IMR-90 (cell line): Measurements from ENCODE around the gene SERINC3. TPM values are rescaled to one million over a fixed set of nuclear protein-coding genes. Genes with fewer than 3 reads are reported as not detected.

ENCODE experiments used
- ATAC-seq: fragments of 200-7000 bp; cut with Tn5 transposase; 2 replicates; pipeline ENCODE4 v1.9.1; 2020; ENCODE audit warnings: low read depth, mild to moderate bottlenecking, moderate library complexity
- BruUV-seq: library from RNA; stranded (reverse); fragments of 400-500 nt; replicated peaks from 2 replicates; lab custom pipeline; 2021; lab: Mats Ljungman, UMichigan
- CTCF ChIA-PET: fragments of 300-600 bp; formaldehyde crosslinking; extraction: SDS; loops from one replicate; lab custom pipeline; 2021; ENCODE audit warnings: antibody characterized with exemption; lab: Yijun Ruan, JAX
- POLR2A ChIA-PET: fragments of 300-600 bp; sonication (Branson Sonifier 250); formaldehyde crosslinking; loops from one replicate; lab custom pipeline; 2022; ENCODE audit warnings: antibody characterized with exemption; ENCODE audit not compliant: unreplicated experiment; lab: Charles Lee
- DNase-seq: peaks from one replicate; pipeline ENCODE4 v3.0.0; 2013
- H2AFZ ChIP-seq: replicated peaks from 2 replicates; pipeline ENCODE3; 2013; ENCODE audit warnings: low read length, mild to moderate bottlenecking; ENCODE audit not compliant: poor library complexity
- H2AK5ac ChIP-seq: 2 replicates; pipeline ENCODE4 v1.6.1; 2013; ENCODE audit warnings: low read depth, low read length, inconsistent platforms
- H2AK9ac ChIP-seq: replicated peaks from 2 replicates; pipeline ENCODE3; 2013; ENCODE audit warnings: mild to moderate bottlenecking, low read depth, low read length, moderate library complexity; ENCODE audit not compliant: poor library complexity
- H2BK120ac ChIP-seq: 2 replicates; pipeline ENCODE4 v1.6.1; 2013; ENCODE audit warnings: low read depth, low read length, inconsistent platforms
- H2BK15ac ChIP-seq: 3 replicates; pipeline ENCODE4 v1.6.1; 2013; ENCODE audit warnings: low read depth, low read length, inconsistent platforms
- H2BK20ac ChIP-seq: 2 replicates; pipeline ENCODE4 v1.6.1; 2013; ENCODE audit warnings: low read depth, mild to moderate bottlenecking, inconsistent platforms, low read length, moderate library complexity
- H2BK5ac ChIP-seq: 2 replicates; pipeline ENCODE4 v1.6.1; 2013; ENCODE audit warnings: mild to moderate bottlenecking, low read depth, low read length, inconsistent platforms; ENCODE audit not compliant: poor library complexity, severe bottlenecking
- H3K14ac ChIP-seq: replicated peaks from 2 replicates; pipeline ENCODE4 v1.6.1; 2013; ENCODE audit warnings: low read depth, low read length, inconsistent platforms
- H3K18ac ChIP-seq: 2 replicates; pipeline ENCODE4 v1.6.1; 2013; ENCODE audit warnings: low read depth, low read length, control low read depth
- H3K23ac ChIP-seq: 2 replicates; pipeline ENCODE4 v1.6.1; 2013; ENCODE audit warnings: low read depth, low read length, inconsistent platforms
- H3K27ac ChIP-seq: 2 replicates; pipeline ENCODE4 v1.5.1; 2013; ENCODE audit warnings: mild to moderate bottlenecking, control low read depth, low read length; ENCODE audit not compliant: insufficient read depth
- H3K27me3 ChIP-seq: 2 replicates; pipeline ENCODE4 v1.6.1; 2013; ENCODE audit warnings: low read length; ENCODE audit not compliant: control insufficient read depth, insufficient read depth
- H3K36me3 ChIP-seq: 2 replicates; pipeline ENCODE4 v1.6.1; 2013; ENCODE audit warnings: low read length, mixed read lengths; ENCODE audit not compliant: control insufficient read depth, insufficient read depth
- H3K4ac ChIP-seq: 2 replicates; pipeline ENCODE4 v1.6.1; 2013; ENCODE audit warnings: low read depth, low read length, inconsistent platforms
- H3K4me1 ChIP-seq: 2 replicates; pipeline ENCODE4 v1.6.1; 2013; ENCODE audit warnings: low read length, mixed read lengths; ENCODE audit not compliant: control insufficient read depth, insufficient read depth
- H3K4me2 ChIP-seq: 2 replicates; pipeline ENCODE4 v1.6.1; 2013; ENCODE audit warnings: low read depth, mild to moderate bottlenecking, control low read depth, low read length, moderate library complexity
- H3K4me3 ChIP-seq: 2 replicates; pipeline ENCODE4 v1.5.1; 2013; ENCODE audit warnings: low read depth, mild to moderate bottlenecking, control low read depth, low read length, moderate library complexity; ENCODE audit not compliant: insufficient read depth
- H3K56ac ChIP-seq: 2 replicates; pipeline ENCODE4 v1.6.1; 2013; ENCODE audit warnings: low read length, inconsistent platforms; ENCODE audit not compliant: insufficient read depth; ENCODE audit errors: extremely low read depth
- H3K79me1 ChIP-seq, 2 experiments: 2 replicates each; pipeline ENCODE4 v1.6.1; 2013; ENCODE audit warnings: low read length in 2 of 2, inconsistent platforms in 1 of 2, low read depth in 1 of 2
- H3K9ac ChIP-seq: 2 replicates; pipeline ENCODE4 v1.6.1; 2013; ENCODE audit warnings: low read depth, low read length, control low read depth
- H3K9me1 ChIP-seq: 2 replicates; pipeline ENCODE4 v1.6.1; 2013; ENCODE audit warnings: low read length, inconsistent platforms; ENCODE audit not compliant: insufficient read depth
- H3K9me3 ChIP-seq: 2 replicates; pipeline ENCODE4 v1.6.1; 2013; ENCODE audit warnings: low read length; ENCODE audit not compliant: control insufficient read depth, insufficient read depth
- H4K20me1 ChIP-seq: 2 replicates; pipeline ENCODE4 v1.6.1; 2013; ENCODE audit warnings: low read length, inconsistent platforms; ENCODE audit not compliant: insufficient read depth
- H4K5ac ChIP-seq: 2 replicates; pipeline ENCODE4 v1.6.1; 2013; ENCODE audit warnings: mild to moderate bottlenecking, low read depth, low read length, control low read depth
- H4K8ac ChIP-seq, 2 experiments: 2 replicates each; pipeline ENCODE4 v1.6.1; 2013; ENCODE audit warnings: low read depth in 2 of 2, low read length in 2 of 2, control low read depth in 1 of 2, inconsistent platforms in 1 of 2
- H4K91ac ChIP-seq: 2 replicates; pipeline ENCODE4 v1.6.1; 2013; ENCODE audit warnings: low read depth, low read length, inconsistent platforms; ENCODE audit not compliant: insufficient read depth
- BHLHE40 ChIP-seq: fragments of 150-350 bp; IDR thresholded peaks from 2 replicates; pipeline ENCODE4 v1.6.1; 2016; ENCODE audit warnings: mild to moderate bottlenecking, low read depth, low read length
- CEBPB ChIP-seq: IDR thresholded peaks from 2 replicates; pipeline ENCODE4 v1.6.1; 2012; ENCODE audit warnings: low read depth, low read length, improper control_type of control experiment
- MAZ ChIP-seq: IDR thresholded peaks from 2 replicates; pipeline ENCODE4 v1.6.1; 2012; ENCODE audit warnings: low read depth, mild to moderate bottlenecking, low read length, improper control_type of control experiment, moderate library complexity, borderline replicate concordance
- NFE2L2 ChIP-seq: fragments of 150-350 bp; IDR thresholded peaks from 2 replicates; pipeline ENCODE4 v1.6.1; 2016; ENCODE audit warnings: low read depth, mild to moderate bottlenecking, low read length
- POLR2A ChIP-seq: IDR thresholded peaks from 2 replicates; pipeline ENCODE4 v1.6.1; 2012; ENCODE audit warnings: mild to moderate bottlenecking, low read depth, low read length
- RCOR1 ChIP-seq: IDR thresholded peaks from 2 replicates; pipeline ENCODE4 v1.6.1; 2012; ENCODE audit warnings: mild to moderate bottlenecking, low read length, improper control_type of control experiment; ENCODE audit not compliant: insufficient replicate concordance
- WGBS, 2 experiments: methylation state at CpG; one replicate each; pipeline versions ENCODE4 v1.1.5 to v1.1.7; 2013; ENCODE audit warnings: missing lambda C conversion rate in 2 of 2; ENCODE audit not compliant: insufficient read length in 1 of 2; ENCODE audit errors: extremely low coverage in 2 of 2; 5-methylcytosine and 5-hydroxymethylcytosine counted together
- dilution Hi-C: fragments of 300-500 bp; cut with HindIII; formaldehyde crosslinking; loops from one replicate; pipeline ENCODE4 v1.14.3; 2018; ENCODE audit warnings: low sequenced_read_pairs; ENCODE audit not compliant: unreplicated experiment
- in situ Hi-C: fragments of 300-500 bp; cut with MboI; formaldehyde crosslinking; loops from 3 replicates; pipeline ENCODE4 v1.14.3; 2019; ENCODE audit warnings: low sequenced_read_pairs, inconsistent platforms, mixed read lengths
- intact Hi-C: fragments of 100-400 bp; cut with micrococcal nuclease; formaldehyde crosslinking; loops from 2 replicates; pipeline ENCODE4 v1.10.0; 2022
- polyA plus RNA-seq, 3 experiments: library from polyadenylated mRNA; depleted of rRNA; stranded (reverse); fragments of >200 nt; gene quantifications; 2 replicates each; pipeline ENCODE4 v1.2.3, GENCODE V29; 2012; ENCODE audit warnings: low replicate concordance in 1 of 3
- total RNA-seq: library from RNA; depleted of rRNA; stranded (reverse); fragments of >200 nt; gene quantifications from 2 replicates; pipeline ENCODE4 v1.2.3, GENCODE V29; 2012

Gene SERINC3
- total and polyA plus RNA-seq, 2 of the 4 experiments (the other 2 are of a cell fraction) = 101 to 132 TPM

DNA sequence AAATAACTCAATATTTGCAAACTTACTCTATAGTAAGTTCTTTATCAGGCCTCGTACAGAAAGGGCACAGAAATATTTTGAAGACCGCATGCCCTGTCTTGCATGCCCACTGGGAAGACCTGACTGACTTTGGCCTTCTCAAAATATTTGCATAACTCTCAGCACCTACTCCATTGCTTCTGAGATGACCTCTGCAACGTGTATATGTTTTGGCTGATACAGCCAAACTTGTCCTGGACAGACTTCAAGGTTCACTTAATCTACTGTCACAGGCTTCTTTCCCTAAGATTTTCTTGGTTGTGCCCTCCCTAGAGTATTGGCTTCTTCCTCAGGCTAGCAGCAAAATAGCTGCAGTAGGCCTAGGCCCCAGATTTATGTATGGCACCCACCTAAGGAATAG is 21.5 kb upstream of the SERINC3 start:
- H3K27ac ChIP-seq = no peak overlapping the region
- no peak overlapping the region for H3K4me2 ChIP-seq
- H3K4me1 ChIP-seq = peaks cover 11% of the 10 kb centered on the region
- WGBS, 2 experiments = 40% methylated on average over 1 of the region's 3 CpGs; no CpG with 5 or more reads in 1 of the 2 experiments
- no peak overlapping the region for H2BK15ac ChIP-seq
- ChIA-PET POLR2A (no interaction called here), CTCF (no interaction called here)
- H3K4me3 ChIP-seq = no peak overlapping the region
- no peak overlapping the region for H2BK5ac ChIP-seq
- intact Hi-C loops = no loop called here
- no peak overlapping the region for H4K8ac ChIP-seq
- H3K36me3 ChIP-seq = no peaks in the 10 kb centered on the region
- DNase-seq = no peak
- ATAC-seq = no peak
- in situ Hi-C loops = no loop called here
- no peak overlapping the region for H2AK5ac ChIP-seq
- BruUV-seq = no TSS peak
- no peak overlapping the region for H3K23ac ChIP-seq
- H3K79me1 ChIP-seq = peaks cover 11 to 26% of the 10 kb centered on the region in 2 experiments
- dilution Hi-C loops = no loop called here
- no peak overlapping the region for H2BK120ac ChIP-seq
- no peak for TF ChIP-seq NFE2L2
- no peak for TF ChIP-seq RCOR1
- no peak for TF ChIP-seq CEBPB
- no peak for TF ChIP-seq MAZ
- no peak for TF ChIP-seq BHLHE40
- no peak for TF ChIP-seq POLR2A
- H4K91ac ChIP-seq = no peak overlapping the region
- H3K18ac ChIP-seq = no peak overlapping the region
- no peak overlapping the region for H2AFZ ChIP-seq
- no peaks in the 10 kb centered on the region for H4K20me1 ChIP-seq
- no peaks in the 10 kb centered on the region for H3K9me1 ChIP-seq
- no peak overlapping the region for H3K56ac ChIP-seq
- no peak overlapping the region for H3K14ac ChIP-seq
- no peak overlapping the region for H2BK20ac ChIP-seq
- no peak overlapping the region for H2AK9ac ChIP-seq
- H3K27me3 ChIP-seq = no peaks in the 10 kb centered on the region
- H3K4ac ChIP-seq = no peak overlapping the region
- no peaks in the 10 kb centered on the region for H3K9me3 ChIP-seq
- no peak overlapping the region for H3K9ac ChIP-seq
- no peak overlapping the region for H4K5ac ChIP-seq
